HG03097 (cell line): Measurements from ENCODE around the gene KIF26B.

Experiments used
- ATAC-seq: cut with Tn5 transposase; IDR thresholded peaks from one replicate; pipeline ENCODE4 v1.9.1; 2021; ENCODE audit not compliant: unreplicated experiment, low FRiP score

The KIF26B gene

GRCh38 chr1:245168906-245169305 lies 14.1 kb downstream of the KIF26B start:
- ATAC-seq = no peak

DNA sequence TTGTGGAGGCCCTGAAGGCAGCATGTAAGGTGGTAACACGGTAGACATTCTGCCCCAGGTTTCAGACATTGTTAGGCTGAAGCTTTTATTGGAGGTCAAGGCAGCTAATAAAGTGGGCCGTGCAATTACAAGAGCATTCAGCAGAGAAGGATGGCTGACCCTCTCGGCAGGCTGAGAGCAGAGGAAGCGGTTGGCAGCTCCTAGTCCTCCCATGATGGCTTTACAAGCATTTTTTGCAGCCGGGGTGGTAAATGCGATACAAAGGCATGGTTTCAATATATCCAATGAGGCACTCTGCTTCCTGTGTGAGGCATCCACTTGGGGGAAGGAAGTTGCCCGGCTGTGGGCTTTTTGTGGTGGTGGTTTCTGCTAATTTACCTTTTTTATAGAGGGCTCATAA lies 14.6 kb downstream of the KIF26B start:
- ATAC-seq = no peak

DNA sequence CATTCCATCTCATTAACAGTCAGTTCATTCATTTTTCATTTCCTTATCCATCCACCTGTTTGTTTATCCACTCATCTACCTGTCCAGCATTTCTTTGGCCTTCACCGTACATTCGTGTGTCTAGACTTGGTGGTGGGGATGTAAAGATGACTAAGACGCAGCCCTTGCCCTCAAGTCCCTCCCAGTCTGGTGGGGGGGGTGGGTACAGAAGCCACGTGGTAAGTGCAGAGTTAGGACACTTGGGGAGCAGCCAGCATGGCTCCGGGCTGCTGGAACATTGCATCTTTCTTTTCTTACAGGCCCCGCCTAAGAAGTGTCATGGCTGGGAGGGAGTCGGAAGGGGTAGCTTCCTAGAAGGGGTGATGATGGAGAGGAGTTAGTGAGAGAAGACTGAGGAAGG lies 17.2 kb downstream of the KIF26B start:
- ATAC-seq = no peak

- ATAC-seq = no peak
These were observed 18.0 kb downstream of the KIF26B start for GRCh38 chr1:245172829-245173228.

DNA sequence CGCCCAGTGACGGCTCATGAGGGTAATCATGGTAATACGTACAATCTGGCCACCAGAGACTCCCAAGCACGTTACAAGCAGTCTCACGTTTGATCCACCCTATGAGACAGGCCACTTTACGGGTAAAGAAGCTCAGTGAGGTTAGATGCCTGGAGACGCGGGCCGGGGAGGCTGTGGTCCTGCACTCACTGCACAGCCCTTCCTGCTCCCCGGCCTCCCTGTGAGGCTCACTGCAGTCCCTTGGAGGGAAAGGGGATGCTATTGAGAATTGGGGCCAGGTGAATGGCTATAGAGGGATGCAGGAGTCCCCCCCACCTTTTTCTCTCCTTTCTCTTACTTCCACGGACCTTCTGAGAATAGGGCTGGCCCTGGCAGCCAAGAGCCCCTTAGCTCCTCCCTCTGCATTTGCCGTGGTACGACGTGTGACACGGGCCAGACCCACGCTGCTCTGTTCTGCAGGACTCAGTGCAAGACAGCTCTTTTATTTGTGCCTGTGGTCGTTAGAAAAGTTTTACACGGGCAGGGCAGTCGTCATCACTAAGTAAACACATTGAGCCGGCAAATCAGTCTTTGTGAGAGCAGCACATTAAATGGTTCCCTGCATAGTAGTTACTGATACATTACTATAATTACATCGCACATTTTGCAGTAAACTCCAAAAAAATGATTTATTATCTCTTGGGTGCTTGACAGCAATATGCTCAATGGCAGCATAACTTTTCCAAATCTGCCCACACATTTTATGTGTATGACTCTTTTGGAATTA lies 18.8 kb downstream of the KIF26B start:
- ATAC-seq = no peak

DNA sequence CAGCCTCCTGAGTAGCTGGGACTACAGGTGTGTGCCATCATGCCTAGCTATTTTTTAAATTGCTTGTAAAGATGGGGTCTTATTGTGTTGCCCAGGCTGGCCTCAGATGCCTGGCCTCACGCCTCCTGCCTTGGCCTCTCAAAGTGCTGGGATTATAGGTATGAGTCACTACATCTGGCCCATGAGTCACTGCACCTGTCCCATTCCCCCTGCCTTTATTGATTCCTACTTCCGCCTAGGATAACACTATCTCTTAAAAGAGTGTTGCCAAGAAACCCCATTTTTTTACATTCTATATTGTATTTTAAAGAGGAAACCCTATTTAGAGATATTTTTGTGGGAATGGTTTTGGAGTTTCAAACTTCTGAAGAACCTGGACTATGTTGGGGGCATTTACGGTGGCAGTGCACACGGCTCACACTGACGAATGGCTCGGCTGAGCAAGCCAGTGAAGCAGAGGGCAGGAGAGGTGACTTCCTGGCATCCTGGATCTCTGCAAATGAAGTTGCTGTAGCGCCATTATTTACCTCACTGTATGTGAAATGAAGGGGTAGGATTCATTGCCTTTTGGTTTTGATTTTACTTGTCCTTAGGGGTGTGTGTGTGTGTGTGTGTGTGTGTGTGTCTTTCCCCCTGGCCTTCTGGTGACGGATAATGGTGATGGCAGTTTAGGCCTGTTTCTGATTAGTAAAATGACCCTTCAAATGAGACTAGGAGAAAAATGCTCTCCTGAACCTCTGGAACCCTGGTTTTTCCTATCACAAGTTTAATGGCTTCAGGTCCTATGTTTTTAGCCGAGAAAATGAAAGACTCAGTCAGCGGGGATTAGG lies 22.5 kb downstream of the KIF26B start:
- ATAC-seq = no peak

- no peak for ATAC-seq
These were observed 24.9 kb downstream of the KIF26B start for GRCh38 chr1:245179706-245180105.

DNA sequence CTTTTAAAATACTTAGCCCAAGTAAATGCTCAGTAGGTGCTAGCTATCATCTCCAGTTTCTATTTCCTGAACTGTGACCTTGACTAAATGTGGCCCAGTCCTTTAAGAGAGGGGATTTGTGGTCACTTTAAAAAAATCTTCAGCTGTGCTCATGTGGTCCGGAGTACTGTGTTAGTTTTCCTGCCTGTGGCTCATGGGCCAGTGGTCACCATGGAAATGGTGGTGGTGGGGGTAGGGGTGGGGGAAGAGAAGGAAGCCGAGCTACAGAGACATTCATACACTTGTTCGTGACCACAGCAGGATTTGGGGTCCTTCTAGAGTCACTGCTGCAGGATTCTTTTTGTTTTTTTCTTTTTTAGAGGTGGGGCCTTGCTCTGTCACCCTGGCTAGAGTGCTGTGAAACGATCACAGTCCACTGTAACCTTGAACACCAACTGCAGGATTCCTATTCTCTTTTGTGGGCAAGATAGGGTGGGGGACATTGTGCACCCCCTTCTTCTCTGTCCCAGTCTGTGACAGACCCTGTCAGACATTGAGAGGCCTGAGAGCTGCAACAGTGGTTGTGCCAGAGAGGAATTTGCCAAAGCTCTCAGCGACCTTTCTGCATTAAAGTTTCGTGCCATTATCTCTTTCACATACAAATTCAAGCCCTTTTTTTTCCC lies 25.8 kb downstream of the KIF26B start:
- no peak for ATAC-seq

GRCh38 chr1:245181158-245181517 lies 26.4 kb downstream of the KIF26B start:
- no peak for ATAC-seq

DNA sequence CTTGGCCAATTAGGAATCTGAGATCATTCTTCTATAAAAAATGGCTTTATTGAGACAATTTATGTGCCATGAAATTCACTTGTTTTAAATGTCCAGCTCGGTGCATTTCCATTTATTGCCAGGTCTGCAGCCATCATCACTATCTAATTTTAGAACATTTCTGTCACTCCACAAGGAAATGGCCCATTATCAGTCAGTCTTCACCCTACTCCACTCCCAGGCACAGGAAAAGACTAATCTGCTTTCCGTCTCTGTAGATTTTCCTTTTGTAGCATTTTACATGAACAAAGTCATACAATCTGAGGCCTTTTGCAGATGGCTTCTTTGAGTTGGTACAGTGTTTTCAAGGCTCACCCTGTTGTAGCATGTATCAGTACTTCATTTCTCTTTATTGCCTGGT lies 27.2 kb downstream of the KIF26B start:
- ATAC-seq = no peak

- ATAC-seq = no peak
These were observed 28.6 kb downstream of the KIF26B start for GRCh38 chr1:245183429-245183828.

- no peak for ATAC-seq
These were observed 30.0 kb downstream of the KIF26B start for GRCh38 chr1:245184779-245185178.

DNA sequence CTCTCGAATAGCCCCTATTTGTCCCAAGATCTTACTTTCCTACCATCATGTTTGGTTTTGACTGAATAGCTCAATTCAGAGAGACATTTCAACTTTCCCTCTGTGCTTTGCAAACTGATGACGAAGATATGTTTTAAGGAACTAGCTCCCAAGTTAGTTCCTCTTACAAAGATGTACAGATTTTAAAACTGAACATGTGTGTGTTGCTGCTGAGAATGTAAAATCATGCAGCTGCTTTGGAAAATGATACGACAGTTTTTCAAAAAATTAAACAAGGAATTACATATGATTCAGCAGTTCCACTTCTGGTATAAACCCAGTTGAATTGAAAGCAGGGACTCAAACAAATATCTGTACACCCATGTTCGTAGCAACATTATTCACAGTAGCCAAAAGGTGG lies 33.6 kb downstream of the KIF26B start:
- ATAC-seq = no peak

GRCh38 chr1:245195398-245195797 lies 40.6 kb downstream of the KIF26B start:
- no peak for ATAC-seq

GRCh38 chr1:245197121-245197520 lies 42.3 kb downstream of the KIF26B start:
- ATAC-seq = no peak

DNA sequence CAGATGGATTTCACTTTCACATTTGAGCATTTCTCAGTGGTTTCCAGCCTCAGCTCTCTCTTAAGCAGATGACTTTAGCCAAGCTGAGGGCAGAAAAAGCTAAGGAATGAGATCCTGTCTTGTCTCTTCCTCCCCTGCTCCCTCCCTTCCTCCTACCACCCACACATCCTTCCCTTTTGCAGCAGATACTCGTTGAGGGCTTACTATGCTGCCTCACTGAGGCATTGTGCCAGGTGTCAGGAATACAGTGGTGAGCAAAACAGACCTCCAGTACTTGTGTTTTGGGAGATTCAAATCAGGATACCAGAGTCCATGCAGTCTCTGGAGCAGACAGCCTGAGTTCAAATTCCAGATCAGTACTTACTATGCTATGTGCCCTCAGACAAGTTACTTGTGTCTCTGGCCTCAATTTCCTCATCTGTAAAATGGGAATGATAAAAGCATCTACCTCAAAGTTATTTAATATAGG lies 43.2 kb downstream of the KIF26B start:
- no peak for ATAC-seq

- no peak for ATAC-seq
These were observed 44.1 kb downstream of the KIF26B start for GRCh38 chr1:245198748-245199516.

DNA sequence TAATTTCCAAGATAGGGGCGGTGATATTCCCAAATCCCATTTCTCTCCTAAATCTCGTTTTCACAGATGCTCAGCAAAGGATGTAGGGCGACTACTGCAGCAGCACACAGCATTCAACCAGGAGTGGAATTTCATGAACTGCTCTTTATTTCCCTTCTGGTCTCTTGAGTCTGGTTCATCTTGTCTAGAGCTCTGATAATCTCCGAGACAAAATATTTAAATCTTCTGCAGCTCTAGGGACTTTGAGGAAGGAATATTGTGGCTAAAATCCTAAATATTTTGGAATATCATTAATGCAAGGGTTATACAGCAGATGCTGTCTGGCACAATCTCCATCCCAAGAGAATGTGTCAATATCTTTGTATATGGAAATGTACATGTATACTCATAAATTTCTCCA lies 45.4 kb downstream of the KIF26B start:
- ATAC-seq = no peak

- no peak for ATAC-seq
These were observed 46.4 kb downstream of the KIF26B start for GRCh38 chr1:245201201-245201600.

DNA sequence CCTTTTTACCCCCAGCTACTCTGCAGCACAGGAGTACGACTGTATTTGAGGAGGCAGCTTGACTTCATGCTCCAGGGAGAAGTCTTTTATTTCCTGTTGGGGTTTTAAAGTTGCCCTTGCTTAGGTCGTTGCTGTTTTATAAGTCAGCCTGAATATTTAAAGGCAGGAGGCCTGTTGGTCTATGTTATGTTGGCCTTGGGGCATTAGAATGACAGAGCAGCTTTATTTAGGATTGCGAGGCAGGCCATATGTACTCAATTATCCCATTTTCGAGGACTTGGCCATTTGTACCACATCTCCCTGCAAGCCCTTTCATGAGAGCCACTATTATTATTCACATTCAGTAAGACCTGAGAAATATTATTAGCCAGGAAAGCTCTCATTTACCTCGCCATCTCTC lies 47.0 kb downstream of the KIF26B start:
- ATAC-seq = no peak

DNA sequence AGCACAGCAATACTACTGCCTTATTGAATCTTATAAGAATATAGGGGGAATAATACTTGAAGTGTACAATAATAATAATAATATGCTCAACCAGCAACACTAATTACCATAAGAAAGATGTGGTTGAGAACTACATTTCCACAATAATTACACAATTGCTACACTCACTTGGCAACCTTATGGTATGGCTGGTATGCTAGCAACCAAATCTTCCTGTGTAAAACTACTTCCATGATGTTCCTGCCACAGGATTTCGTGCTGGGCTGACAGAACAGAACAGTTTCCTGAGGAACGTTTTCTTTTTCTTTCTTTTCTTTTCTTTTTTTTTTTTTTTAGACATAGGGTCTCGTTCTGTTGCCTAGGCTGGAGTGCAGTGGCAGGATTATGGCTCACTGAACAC lies 50.6 kb downstream of the KIF26B start:
- no peak for ATAC-seq
